HUES64 (cell line): Measurements from ENCODE around the gene LHPP.
"Not testable (repeated sequence)": the region's sequence is repeated elsewhere in the genome, so short reads cannot be mapped to it uniquely, and the experiment has no call there.

Experiments used
- H3K27ac ChIP-seq: 2 replicates; pipeline ENCODE4 v1.7.0; 2013; ENCODE audit warnings: low read depth, low read length, inconsistent platforms
- H3K27me3 ChIP-seq: 2 replicates; pipeline ENCODE4 v1.6.1; 2013; ENCODE audit warnings: mild to moderate bottlenecking, low read length; ENCODE audit not compliant: insufficient read depth
- H3K36me3 ChIP-seq: 2 replicates; pipeline ENCODE4 v1.6.1; 2013; ENCODE audit warnings: mild to moderate bottlenecking, low read length; ENCODE audit not compliant: insufficient read depth
- H3K4me1 ChIP-seq: 2 replicates; pipeline ENCODE4 v1.6.1; 2013; ENCODE audit warnings: mild to moderate bottlenecking, low read length, moderate library complexity; ENCODE audit not compliant: insufficient read depth
- H3K4me3 ChIP-seq: 2 replicates; pipeline ENCODE4 v1.5.1; 2013; ENCODE audit warnings: mild to moderate bottlenecking, low read length, moderate library complexity
- H3K9ac ChIP-seq: 2 replicates; pipeline ENCODE4 v1.6.1; 2013; ENCODE audit warnings: mild to moderate bottlenecking, low read depth, low read length
- H3K9me3 ChIP-seq: 2 replicates; pipeline ENCODE4 v1.6.1; 2013; ENCODE audit warnings: low read depth, low read length; ENCODE audit not compliant: insufficient read depth
- WGBS: fragments of 150-250, 120-280 bp; methylation state at CpG from one replicate; pipeline ENCODE4 v1.1.7; 2013; ENCODE audit warnings: missing lambda C conversion rate; 5-methylcytosine and 5-hydroxymethylcytosine counted together

Gene LHPP

DNA sequence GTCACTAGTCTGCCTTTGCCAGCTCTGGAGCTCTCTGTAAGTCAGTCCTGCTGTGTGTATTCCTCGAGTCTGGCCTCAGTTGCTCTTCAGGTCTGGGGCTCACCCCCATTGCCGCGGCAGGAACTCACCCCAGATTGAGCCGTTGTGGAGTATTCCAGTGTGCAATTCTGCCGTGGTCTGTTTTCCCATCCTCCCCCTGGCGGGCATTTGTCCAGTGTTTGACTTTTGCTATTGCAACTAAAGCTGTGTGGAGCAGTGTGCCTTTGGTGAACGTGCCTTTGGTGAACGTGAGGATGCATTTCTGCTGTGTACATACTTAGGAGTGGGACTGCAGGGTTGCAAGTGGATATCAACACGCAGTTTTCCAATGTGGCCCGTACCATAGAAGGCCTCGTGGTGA is 148.1 kb downstream of the LHPP start:
- Histone ChIP-seq H3K9ac (no peak overlapping the region), H3K27me3 (no peaks in the 10 kb centered on the region), H3K4me3 (no peak overlapping the region), H3K36me3 (no peaks in the 10 kb centered on the region), H3K4me1 (no peaks in the 10 kb centered on the region), H3K27ac (no peak overlapping the region), H3K9me3 (no peaks in the 10 kb centered on the region)
- WGBS, result 94% methylated on average over 11 of the region's 11 CpGs

DNA sequence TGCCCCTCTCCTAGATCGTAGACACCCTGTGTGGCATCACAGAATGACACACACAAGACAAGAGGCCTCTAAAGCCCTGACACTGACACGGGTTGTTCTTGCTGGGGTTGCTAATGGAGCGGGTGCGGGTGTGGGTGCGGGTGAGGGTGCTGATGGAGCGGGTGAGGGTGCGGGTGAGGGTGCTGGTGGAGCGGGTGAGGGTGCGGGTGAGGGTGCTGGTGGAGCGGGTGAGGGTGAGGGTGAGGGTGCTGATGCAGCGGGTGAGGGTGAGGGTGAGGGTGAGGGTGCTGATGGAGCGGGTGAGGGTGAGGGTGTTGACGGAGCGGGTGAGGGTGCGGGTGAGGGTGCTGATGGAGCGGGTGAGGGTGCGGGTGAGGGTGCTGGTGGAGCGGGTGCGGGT is 148.6 kb downstream of the LHPP start:
- not testable (repeated sequence) for H3K9ac ChIP-seq, H3K4me3 ChIP-seq, H3K4me1 ChIP-seq, H3K36me3 ChIP-seq, H3K27me3 ChIP-seq, H3K9me3 ChIP-seq, H3K27ac ChIP-seq
- 97% methylated on average over 13 of the region's 19 CpGs for WGBS

DNA sequence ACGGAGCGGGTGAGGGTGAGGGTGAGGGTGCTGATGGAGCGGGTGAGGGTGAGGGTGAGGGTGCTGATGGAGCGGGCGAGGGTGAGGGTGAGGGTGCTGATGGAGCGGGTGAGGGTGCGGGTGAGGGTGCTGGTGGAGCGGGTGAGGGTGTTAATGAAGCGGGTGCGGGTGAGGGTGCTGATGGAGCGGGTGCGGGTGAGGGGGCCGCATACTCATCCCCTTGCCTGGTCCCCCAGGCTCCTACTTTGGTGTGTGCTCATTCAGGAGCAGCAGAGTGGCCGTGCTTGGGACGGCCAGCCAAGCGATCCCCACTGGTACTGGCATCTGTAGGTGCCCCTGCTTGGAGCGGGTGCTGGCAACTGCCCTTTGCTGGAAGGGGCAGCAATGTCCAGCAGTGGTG is 149.2 kb downstream of the LHPP start:
- H3K36me3 ChIP-seq, H3K4me3 ChIP-seq, H3K9ac ChIP-seq, H3K9me3 ChIP-seq, H3K4me1 ChIP-seq, H3K27ac ChIP-seq, H3K27me3 ChIP-seq: not testable (repeated sequence)
- WGBS, result 93% methylated on average over 11 of the region's 17 CpGs

DNA sequence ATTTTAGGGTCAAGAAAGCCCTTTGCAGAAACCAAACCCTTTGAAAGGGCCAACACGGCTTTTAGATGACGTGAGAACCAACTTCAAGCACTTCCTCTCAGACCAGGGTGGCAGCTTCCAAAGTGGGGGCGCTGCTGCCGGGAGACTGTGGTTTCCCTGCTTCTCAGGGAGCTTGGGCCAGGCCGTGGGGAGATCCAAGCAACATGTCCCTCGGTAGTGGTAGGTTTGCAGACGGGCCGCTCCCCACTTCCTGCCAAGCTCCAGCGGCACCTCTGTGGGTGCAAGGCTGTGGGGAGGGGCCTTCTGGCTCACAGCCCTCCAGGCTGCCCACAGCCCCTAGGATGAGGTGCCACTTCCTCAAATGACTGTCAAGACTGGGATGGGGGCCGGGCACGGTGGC is 150.1 kb downstream of the LHPP start:
- Histone ChIP-seq H3K9ac (no peak overlapping the region), H3K27ac (no peak overlapping the region), H3K27me3 (no peaks in the 10 kb centered on the region), H3K4me3 (no peak overlapping the region), H3K36me3 (no peaks in the 10 kb centered on the region), H3K9me3 (no peaks in the 10 kb centered on the region), H3K4me1 (0 out of 2 replicates have a peak, but pooled peaks cover 4% of the 10 kb centered on the region)
- 93% methylated on average over 11 of the region's 11 CpGs for WGBS

DNA sequence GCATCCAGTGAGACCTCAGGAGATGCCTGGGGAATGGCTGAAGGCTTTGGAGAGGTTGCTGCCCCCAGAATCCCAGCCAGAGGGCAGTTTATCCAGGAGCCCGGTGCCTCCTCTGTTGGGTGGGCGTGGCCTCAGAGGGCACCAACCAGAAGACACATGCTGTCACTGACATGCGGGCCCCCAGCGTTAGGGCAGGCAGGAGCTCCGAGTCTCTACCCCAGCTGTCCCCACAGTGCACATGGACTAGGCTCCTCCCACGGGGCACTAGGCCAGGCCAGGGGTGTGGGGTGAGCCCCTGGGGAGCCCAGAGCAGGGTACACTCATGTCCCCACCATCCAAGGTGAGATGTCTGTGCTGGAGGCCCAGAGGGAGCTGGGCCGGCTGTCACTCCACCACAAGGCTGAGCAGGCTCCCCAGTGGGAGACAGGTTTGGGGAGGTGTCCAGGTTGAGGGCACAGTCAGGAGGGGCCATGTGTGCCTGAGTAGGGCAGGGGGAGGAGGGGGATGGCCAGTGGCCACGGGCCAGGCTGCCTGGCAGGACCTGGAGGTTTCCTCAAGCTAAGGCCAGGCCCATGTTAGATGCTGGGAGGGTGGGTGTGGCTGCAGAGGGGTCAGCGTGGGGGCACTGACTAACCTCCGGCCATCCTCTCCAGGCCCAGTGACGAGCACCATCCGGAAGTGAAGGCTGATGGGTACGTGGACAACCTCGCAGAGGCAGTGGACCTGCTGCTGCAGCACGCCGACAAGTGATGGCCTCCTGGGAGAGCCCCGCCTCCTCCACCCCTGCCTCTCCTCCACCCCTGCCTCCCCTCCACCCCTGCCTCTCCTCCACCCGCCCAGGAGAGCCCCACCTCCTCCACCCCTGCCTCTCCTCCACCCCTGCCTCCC is 151.2 kb downstream of the LHPP start:
- Histone ChIP-seq H3K27me3 (no peaks in the 10 kb centered on the region), H3K36me3 (no peaks in the 10 kb centered on the region), H3K4me3 (no peak overlapping the region), H3K9ac (no peak overlapping the region), H3K27ac (no peak overlapping the region), H3K4me1 (0 out of 2 replicates have a peak, but pooled peaks cover 4% of the 10 kb centered on the region), H3K9me3 (no peaks in the 10 kb centered on the region)
- WGBS, result 73% methylated on average over 18 of the region's 18 CpGs

DNA sequence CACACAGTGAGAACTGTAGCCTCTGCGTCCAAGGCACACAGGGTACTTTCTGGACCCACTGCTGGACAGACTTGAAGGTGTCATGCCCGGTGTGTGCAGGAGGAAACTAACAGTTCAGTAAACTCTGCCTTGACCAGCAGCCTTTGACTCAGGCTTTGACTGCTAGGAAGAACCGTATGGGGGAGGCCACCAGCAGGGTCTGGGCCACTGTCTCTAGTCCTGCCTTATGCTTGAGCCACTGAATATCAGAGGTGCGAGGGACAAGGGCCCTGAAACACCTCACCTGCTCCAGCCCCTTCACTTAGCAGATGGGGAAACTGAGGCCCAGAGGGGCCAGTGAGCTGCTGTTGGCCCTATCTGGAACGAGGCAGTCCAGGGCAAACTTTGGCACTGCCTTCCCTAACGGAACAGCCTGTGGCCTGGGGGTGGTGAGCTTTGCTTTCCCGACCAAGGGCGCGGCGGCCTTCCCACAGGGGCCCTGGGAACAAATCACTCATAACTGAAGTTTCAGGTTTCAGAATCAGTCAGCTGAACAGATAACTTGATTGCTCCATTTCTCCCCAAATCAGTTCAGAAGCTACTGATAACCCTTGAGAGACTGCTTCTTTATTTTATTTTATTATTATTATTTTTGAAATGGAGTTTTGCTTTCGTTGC is 152.5 kb downstream of the LHPP start:
- no peak overlapping the region for H3K27ac ChIP-seq
- H3K4me1 ChIP-seq, result 0 out of 2 replicates have a peak, but pooled peaks cover 4% of the 10 kb centered on the region

DNA sequence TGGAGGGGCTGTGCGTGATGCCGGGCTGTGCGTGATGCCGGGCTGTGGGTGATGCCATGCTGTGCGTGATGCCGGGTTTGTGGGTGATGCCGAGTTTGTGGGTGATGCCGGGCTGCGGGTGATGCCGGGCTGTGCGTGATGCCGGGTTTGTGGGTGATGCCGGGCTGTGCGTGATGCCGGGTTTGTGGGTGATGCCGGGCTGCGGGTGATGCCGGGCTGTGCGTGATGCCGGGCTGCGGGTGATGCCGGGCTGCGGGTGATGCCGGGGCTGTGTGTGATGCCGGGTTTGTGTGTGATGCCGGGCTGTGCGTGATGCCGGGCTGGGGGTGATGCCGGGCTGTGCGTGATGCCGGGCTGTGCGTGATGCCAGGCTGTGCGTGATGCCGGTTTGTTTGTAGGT is 153.6 kb downstream of the LHPP start:
- Histone ChIP-seq H3K4me1 (0 out of 2 replicates have a peak, but pooled peaks cover 4% of the 10 kb centered on the region), H3K4me3 (no peak overlapping the region), H3K9ac (no peak overlapping the region)

More for the DNA sequence above, 152.5 kb downstream of the LHPP start:
- H3K9ac ChIP-seq, result no peak overlapping the region
- 91% methylated on average over 11 of the region's 11 CpGs for WGBS
- H3K9me3 ChIP-seq, result no peaks in the 10 kb centered on the region
- no peaks in the 10 kb centered on the region for H3K36me3 ChIP-seq
- H3K27me3 ChIP-seq, result no peaks in the 10 kb centered on the region
- no peak overlapping the region for H3K4me3 ChIP-seq

DNA sequence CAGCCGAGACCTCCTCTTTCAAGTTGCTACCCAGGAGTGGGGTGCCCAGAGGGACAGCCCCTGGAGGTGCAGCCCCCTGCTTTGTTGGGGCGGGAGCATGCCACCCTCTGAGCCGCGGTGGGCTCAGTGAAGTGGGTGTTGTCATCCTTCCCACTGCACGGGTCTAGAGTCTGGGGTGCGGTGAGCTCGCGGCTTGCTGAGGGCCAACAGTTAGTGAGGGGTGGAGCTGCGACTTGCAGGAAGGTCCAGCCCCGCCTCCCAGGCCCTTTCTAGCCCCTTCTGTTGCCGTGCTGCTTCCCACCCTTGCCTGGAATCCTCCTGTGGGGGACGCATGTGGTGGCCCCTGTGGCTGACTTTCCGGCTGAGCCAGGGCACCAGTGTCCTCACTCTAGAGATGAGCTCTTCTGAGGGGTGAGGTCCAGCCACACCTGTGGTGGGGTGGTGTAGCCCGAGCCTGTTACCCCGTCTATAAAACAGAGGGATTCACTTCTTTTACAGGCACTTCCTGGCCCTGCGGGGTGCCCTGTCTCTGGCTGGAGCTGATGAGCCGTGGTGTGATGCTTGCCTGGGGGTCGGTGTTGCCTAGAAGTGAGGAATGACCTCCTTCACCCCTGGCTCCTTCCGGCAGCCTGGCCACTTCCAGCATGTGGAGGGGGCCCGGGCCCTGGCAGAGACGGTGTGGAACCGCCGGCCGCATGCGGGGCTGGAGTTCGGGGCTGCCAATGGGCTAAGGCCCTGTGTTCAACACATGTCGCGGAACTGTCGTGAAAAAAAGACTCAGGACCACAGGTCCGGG is 154.6 kb downstream of the LHPP start:
- H3K9ac ChIP-seq, result no peak overlapping the region
- H3K4me3 ChIP-seq, result no peak overlapping the region
- H3K36me3 ChIP-seq, result no peaks in the 10 kb centered on the region
- H3K9me3 ChIP-seq, result no peaks in the 10 kb centered on the region
- no peaks in the 10 kb centered on the region for H3K27me3 ChIP-seq
- 57% methylated on average over 30 of the region's 30 CpGs for WGBS
- no peak overlapping the region for H3K27ac ChIP-seq
- H3K4me1 ChIP-seq, result 0 out of 2 replicates have a peak, but pooled peaks cover 4% of the 10 kb centered on the region

More for the DNA sequence above, 153.6 kb downstream of the LHPP start:
- Histone ChIP-seq H3K27ac (no peak overlapping the region), H3K36me3 (no peaks in the 10 kb centered on the region), H3K27me3 (no peaks in the 10 kb centered on the region), H3K9me3 (no peaks in the 10 kb centered on the region)
- WGBS, result 95% methylated on average over 34 of the region's 34 CpGs

DNA sequence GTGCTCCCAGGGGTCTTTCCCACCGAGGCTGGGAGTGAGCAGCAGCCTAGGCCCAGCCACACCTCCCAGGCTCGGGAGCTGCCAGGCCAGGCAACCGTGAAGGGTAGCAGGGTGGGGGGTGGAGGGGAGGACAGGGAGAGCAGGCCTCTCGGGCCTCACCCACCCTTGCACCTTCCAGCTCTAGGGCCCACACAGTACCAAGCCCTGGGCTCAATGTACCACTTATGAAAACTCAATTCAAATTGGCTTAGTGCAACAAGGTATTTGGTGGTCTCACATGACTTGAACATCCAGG is 155.2 kb downstream of the LHPP start:
- Histone ChIP-seq H3K27me3 (no peaks in the 10 kb centered on the region), H3K9me3 (no peaks in the 10 kb centered on the region), H3K4me1 (0 out of 2 replicates have a peak, but pooled peaks cover 4% of the 10 kb centered on the region), H3K27ac (no peak overlapping the region), H3K36me3 (no peaks in the 10 kb centered on the region), H3K4me3 (no peak overlapping the region), H3K9ac (no peak overlapping the region)
- 77% methylated on average over 4 of the region's 4 CpGs for WGBS

DNA sequence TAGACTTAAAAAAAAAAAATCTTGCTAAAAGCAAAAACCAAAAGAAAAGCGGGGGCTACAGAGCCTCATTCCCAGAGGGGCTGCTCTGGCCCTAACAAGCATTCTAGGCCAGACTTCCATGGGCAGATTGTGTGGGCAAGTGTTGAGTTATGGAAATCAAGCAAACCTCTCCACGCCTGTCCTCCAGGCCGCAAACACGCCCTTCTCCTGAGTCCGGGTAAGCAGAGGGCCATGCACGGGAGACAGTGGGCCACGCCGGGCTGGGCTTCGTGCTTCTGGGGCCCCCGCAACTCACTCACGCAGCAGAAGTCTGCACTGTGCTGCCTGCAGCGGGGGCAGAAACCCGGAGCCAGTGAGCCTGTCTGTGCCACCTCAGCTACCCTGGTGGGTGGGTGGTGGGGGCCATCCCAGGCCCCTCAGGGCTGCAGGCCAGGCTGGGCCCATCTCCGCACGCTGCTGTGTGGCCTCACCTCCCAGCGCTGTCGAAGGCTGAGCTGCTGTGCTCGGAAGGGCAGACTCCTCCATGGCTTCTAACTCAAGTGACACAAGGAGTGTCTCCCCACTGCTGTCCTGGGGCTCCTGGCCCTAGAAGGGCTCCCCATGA is 156.9 kb downstream of the LHPP start:
- Histone ChIP-seq H3K36me3 (no peaks in the 10 kb centered on the region), H3K4me3 (no peak overlapping the region), H3K9ac (no peak overlapping the region), H3K27me3 (no peaks in the 10 kb centered on the region), H3K9me3 (no peaks in the 10 kb centered on the region), H3K27ac (no peak overlapping the region), H3K4me1 (0 out of 2 replicates have a peak, but pooled peaks cover 4% of the 10 kb centered on the region)
- 94% methylated on average over 18 of the region's 18 CpGs for WGBS
